Stimulated activated naive B cell treated with anti-CD40 and anti-IgM and Interleukin-4, amounts not matched to agents 10 μg/mL and 1 μg/mL and 100 μg/mL, for 72 hours (primary cell): ENCODE data around the gene UNC13C.

ENCODE experiments used
- ATAC-seq, 2 donors: fragments of 150-1000 bp; cut with Tn5 transposase; replicated peaks; 2 replicates each; pipeline ENCODE4 v1.10.0; 2021; ENCODE audit warnings: moderate library complexity in 1 of 2
- DNase-seq: peaks from one replicate; pipeline ENCODE4 v3.0.0; 2021
- H3K27ac Mint-ChIP-seq: one replicate; pipeline ENCODE4 v1.8.0; 2022; ENCODE audit warnings: mild to moderate bottlenecking, mixed read lengths
- H3K27me3 Mint-ChIP-seq, 2 donors: one replicate each; pipeline ENCODE4 v1.8.0; 2022; ENCODE audit warnings: mixed read lengths in 2 of 2
- H3K36me3 Mint-ChIP-seq, 2 donors: one replicate each; pipeline ENCODE4 v1.8.0; 2022; ENCODE audit warnings: mixed read lengths in 2 of 2, mild to moderate bottlenecking in 1 of 2
- H3K4me1 Mint-ChIP-seq, 2 donors: one replicate each; pipeline ENCODE4 v1.8.0; 2022; ENCODE audit warnings: mixed read lengths in 2 of 2, mild to moderate bottlenecking in 1 of 2
- H3K4me3 Mint-ChIP-seq, 2 donors: one replicate each; pipeline ENCODE4 v1.8.0; 2022; ENCODE audit warnings: mild to moderate bottlenecking in 2 of 2, mixed read lengths in 2 of 2, moderate library complexity in 1 of 2
- H3K9me3 Mint-ChIP-seq, 2 donors: one replicate each; pipeline ENCODE4 v1.8.0; 2022; ENCODE audit warnings: mixed read lengths in 2 of 2, mild to moderate bottlenecking in 1 of 2

Gene UNC13C

GRCh38 chr15:54045397-54045796 lies 67.2 kb downstream of the UNC13C start:
- Mint-ChIP-seq H3K9me3 (no peaks in the 10 kb centered on the region), H3K36me3 (no peaks in the 10 kb centered on the region), H3K27me3 (no peaks in the 10 kb centered on the region), H3K27ac (no peak overlapping the region), H3K4me1 (no peaks in the 10 kb centered on the region), H3K4me3 (no peak overlapping the region)
- DNase-seq (no peak), ATAC-seq (no peak)

DNA sequence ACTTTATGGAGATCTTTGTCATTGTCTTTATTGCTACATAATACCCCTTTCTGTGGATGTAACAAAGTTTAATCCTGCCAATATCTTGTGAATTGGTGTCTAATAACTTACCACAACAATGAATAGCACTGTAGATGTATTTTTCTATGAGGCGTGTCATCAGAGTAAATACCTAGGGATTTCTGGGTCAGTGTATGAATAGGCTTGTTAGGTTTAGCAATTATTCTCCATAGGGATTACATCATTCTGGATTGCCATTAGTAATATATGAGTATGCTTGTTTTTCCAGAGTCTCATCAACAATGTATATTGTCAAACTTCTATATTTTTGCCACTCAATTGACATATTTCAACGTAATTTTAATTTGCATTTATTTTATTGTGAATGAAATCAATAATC lies 67.9 kb downstream of the UNC13C start:
- H3K27ac Mint-ChIP-seq = no peak overlapping the region
- H3K4me3 Mint-ChIP-seq = no peak overlapping the region
- DNase-seq (no peak), ATAC-seq (no peak)
- H3K9me3 Mint-ChIP-seq = no peaks in the 10 kb centered on the region
- no peaks in the 10 kb centered on the region for H3K27me3 Mint-ChIP-seq
- no peaks in the 10 kb centered on the region for H3K4me1 Mint-ChIP-seq
- H3K36me3 Mint-ChIP-seq = no peaks in the 10 kb centered on the region

GRCh38 chr15:54064365-54064764 lies 86.1 kb downstream of the UNC13C start:
- DNase-seq = no peak
- Mint-ChIP-seq H3K4me3 (no peak overlapping the region), H3K27ac (no peak overlapping the region), H3K9me3 (peaks cover 0 to 5% of the 10 kb centered on the region in 2 donors), H3K4me1 (no peaks in the 10 kb centered on the region), H3K27me3 (no peaks in the 10 kb centered on the region), H3K36me3 (no peaks in the 10 kb centered on the region)
- ATAC-seq = no peak

DNA sequence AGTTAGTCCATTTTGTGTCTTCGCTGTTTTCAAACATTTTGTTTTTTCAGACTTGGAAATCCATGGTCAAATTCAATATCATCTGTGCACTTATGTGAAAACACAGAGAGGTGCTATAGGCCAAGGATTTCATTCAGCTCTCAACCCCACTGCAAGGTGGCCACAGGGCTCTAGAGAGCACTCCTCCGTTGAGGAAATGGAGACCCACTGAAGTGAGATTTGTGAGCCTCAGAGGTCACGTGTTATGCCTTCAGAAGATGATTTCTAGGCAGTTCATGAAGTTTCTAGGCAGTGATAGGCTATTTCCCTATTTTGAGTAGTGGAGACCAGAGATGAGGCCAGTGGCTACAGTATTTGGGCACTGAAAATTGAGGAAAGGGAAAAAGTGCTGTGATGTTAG lies 88.2 kb downstream of the UNC13C start:
- H3K27me3 Mint-ChIP-seq = no peaks in the 10 kb centered on the region
- H3K4me3 Mint-ChIP-seq = no peak overlapping the region

DNA sequence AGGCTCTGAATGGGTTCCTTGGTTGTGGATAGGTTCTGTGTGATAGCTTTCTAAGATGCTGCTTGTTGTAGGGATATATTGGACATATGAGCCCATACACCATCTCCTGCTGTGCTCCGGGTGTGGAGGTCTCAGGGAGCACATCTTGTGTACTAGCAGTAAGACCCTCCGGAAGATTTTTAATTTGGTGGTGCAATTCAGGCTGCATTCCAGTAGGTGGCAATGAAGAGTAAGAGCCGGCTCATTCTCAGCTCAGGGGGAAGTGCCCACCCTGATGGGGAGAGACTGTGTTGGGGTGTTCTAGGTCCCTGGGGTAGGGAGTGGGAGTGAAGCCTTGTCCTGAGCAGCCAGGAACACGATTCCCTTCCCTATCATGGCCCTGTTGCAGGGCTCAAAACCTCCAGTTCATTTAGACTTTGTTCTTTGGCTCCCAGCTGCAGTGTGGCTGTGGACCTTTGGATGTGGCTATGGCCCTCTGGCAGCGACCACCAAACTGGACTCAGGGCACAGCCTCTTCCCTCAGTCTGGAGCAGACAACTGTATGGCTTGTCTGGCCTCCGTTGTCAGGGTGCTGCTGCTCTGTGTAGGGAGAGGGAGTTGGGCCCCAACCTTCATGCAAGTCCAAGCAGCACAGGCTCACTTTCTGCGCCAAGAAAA lies 104.7 kb downstream of the UNC13C start:
- H3K27me3 Mint-ChIP-seq = peaks cover 10 to 30% of the 10 kb centered on the region in 2 donors
- H3K4me1 Mint-ChIP-seq = peaks cover 0 to 9% of the 10 kb centered on the region in 2 donors
- no peak overlapping the region for H3K27ac Mint-ChIP-seq
- H3K4me3 Mint-ChIP-seq = no peak overlapping the region
- no peaks in the 10 kb centered on the region for H3K36me3 Mint-ChIP-seq
- DNase-seq (peak; percentile 6), ATAC-seq (peak in 1 of 2 donors; percentile 49)
- no peaks in the 10 kb centered on the region for H3K9me3 Mint-ChIP-seq

More for the DNA sequence above, 88.2 kb downstream of the UNC13C start:
- DNase-seq (no peak), ATAC-seq (no peak)
- H3K4me1 Mint-ChIP-seq = no peaks in the 10 kb centered on the region
- no peaks in the 10 kb centered on the region for H3K36me3 Mint-ChIP-seq
- H3K9me3 Mint-ChIP-seq = peaks cover 0 to 4% of the 10 kb centered on the region in 2 donors
- no peak overlapping the region for H3K27ac Mint-ChIP-seq

DNA sequence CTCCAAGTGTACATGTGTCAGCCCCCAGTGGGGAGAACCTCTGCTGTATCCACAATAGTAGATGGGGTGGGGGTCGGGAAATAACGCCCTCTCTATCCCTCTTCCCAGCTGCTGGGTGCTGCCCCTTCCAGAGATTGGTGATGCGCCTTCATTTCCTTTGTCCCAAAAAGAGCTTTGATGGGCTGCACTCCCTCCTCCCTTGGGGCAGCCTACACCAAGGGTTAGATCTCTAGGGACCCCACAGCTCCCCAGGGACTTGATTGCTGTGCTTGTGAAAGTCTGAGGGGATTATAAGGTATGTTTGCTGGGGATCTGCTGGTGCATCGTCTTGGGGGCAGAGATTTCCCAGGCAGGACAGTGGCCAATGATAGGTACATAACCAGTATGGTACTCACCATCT lies 105.3 kb downstream of the UNC13C start:
- H3K9me3 Mint-ChIP-seq = no peaks in the 10 kb centered on the region
- H3K4me3 Mint-ChIP-seq = no peak overlapping the region
- H3K4me1 Mint-ChIP-seq = peaks cover 0 to 9% of the 10 kb centered on the region in 2 donors
- DNase-seq = no peak
- ATAC-seq = no peak
- H3K27ac Mint-ChIP-seq = no peak overlapping the region
- peaks cover 10 to 35% of the 10 kb centered on the region in 2 donors for H3K27me3 Mint-ChIP-seq
- no peaks in the 10 kb centered on the region for H3K36me3 Mint-ChIP-seq

GRCh38 chr15:54083991-54084390 lies 105.8 kb downstream of the UNC13C start:
- Mint-ChIP-seq H3K4me3 (no peak overlapping the region), H3K9me3 (no peaks in the 10 kb centered on the region), H3K27me3 (peaks cover 10 to 38% of the 10 kb centered on the region in 2 donors), H3K36me3 (no peaks in the 10 kb centered on the region), H3K4me1 (peaks cover 0 to 9% of the 10 kb centered on the region in 2 donors), H3K27ac (no peak overlapping the region)
- DNase-seq (no peak), ATAC-seq (no peak)

DNA sequence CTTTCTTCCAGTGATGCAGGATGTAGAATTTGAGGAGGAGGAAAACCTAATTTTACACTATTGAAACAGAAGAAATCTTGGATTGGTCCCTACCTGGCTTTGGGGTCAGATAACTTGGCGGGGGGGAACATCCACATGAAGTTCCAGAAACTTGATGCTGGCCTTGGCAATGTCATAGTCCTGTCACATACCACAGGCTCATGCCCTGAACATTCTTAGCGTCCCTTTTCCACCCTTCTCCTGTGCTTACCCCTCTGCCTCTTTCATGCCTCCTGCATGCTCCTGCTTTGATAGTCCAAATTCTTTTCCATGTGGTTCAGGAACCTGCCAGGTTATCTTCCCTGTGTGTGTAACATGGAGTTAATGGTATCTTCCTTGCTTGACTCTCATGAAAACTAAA lies 110.6 kb downstream of the UNC13C start:
- H3K9me3 Mint-ChIP-seq = no peaks in the 10 kb centered on the region
- H3K27me3 Mint-ChIP-seq = peaks cover 4 to 14% of the 10 kb centered on the region in 2 donors
- no peaks in the 10 kb centered on the region for H3K4me1 Mint-ChIP-seq
- ATAC-seq = no peak
- no peak overlapping the region for H3K4me3 Mint-ChIP-seq
- no peak overlapping the region for H3K27ac Mint-ChIP-seq
- no peaks in the 10 kb centered on the region for H3K36me3 Mint-ChIP-seq
- DNase-seq = no peak

DNA sequence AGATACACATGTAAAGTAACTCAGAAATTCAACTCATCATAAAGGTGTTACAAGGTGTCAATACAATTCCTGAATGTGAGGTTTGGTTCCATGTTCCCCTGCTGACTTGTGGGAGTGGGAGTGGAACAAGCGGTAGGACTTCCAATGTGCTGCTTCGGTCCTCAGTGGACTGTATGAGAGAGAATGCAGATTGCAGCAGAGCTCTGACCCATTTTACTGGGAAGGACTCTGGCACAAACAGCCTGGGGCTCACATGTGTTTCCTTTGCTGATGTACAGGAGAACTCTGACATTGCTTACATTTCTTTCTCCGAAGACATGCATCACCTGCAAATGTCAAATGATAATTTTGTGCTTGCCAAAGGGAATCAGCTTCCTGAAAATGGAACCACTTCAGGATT lies 111.5 kb downstream of the UNC13C start:
- peaks cover 0 to 8% of the 10 kb centered on the region in 2 donors for H3K27me3 Mint-ChIP-seq

DNA sequence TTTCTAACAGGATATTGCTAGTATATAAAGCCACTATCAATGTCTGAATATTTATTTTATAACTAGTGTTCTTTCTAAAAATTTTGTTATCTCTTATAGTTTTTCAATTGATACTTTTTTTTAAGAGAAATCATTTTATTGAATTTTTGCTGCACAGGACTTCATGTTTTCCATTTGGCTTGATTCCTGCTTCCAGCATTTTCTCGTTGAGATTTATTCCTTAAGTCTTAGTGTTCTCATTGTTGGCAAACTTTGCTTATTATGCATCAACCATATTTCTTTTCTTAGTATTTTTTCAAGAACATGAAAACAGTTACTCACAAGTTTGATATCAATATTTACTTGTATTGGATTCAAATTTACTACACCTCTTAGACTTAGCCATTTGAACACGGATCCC lies 113.4 kb downstream of the UNC13C start:
- no peaks in the 10 kb centered on the region for H3K36me3 Mint-ChIP-seq
- no peaks in the 10 kb centered on the region for H3K4me1 Mint-ChIP-seq
- H3K4me3 Mint-ChIP-seq = no peak overlapping the region
- DNase-seq (no peak), ATAC-seq (no peak)
- peaks cover 0 to 14% of the 10 kb centered on the region in 2 donors for H3K27me3 Mint-ChIP-seq
- H3K27ac Mint-ChIP-seq = no peak overlapping the region
- no peaks in the 10 kb centered on the region for H3K9me3 Mint-ChIP-seq

More for the DNA sequence above, 111.5 kb downstream of the UNC13C start:
- Mint-ChIP-seq H3K27ac (no peak overlapping the region), H3K4me3 (no peak overlapping the region), H3K36me3 (no peaks in the 10 kb centered on the region), H3K9me3 (no peaks in the 10 kb centered on the region), H3K4me1 (no peaks in the 10 kb centered on the region)
- DNase-seq (no peak), ATAC-seq (no peak)

DNA sequence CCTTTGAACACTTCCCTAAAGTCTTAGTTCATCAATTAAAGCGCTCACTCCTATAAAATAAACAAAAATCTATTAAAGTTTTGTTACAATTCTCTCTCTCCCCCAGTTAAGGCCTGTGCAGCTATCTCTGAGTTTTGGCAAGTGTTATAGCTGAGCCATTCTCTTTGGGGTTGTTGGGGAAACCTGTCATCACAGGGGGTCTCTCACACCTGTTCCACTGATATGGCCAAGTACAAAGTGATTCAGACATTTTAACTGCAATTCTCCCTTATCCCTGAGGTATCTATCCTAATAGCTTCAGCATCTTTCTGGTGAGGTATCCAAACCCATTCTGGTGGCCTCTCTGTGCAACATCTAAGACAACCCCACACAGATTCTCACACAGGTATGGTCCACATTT lies 116.4 kb downstream of the UNC13C start:
- no peaks in the 10 kb centered on the region for H3K36me3 Mint-ChIP-seq
- H3K9me3 Mint-ChIP-seq = no peaks in the 10 kb centered on the region

GRCh38 chr15:54097019-54097418 lies 118.8 kb downstream of the UNC13C start:
- DNase-seq (no peak), ATAC-seq (no peak)
- no peaks in the 10 kb centered on the region for H3K36me3 Mint-ChIP-seq
- no peaks in the 10 kb centered on the region for H3K4me1 Mint-ChIP-seq
- H3K27me3 Mint-ChIP-seq = peaks cover 0 to 6% of the 10 kb centered on the region in 2 donors
- no peak overlapping the region for H3K4me3 Mint-ChIP-seq
- no peaks in the 10 kb centered on the region for H3K9me3 Mint-ChIP-seq
- H3K27ac Mint-ChIP-seq = no peak overlapping the region

More for the DNA sequence above, 116.4 kb downstream of the UNC13C start:
- ATAC-seq (no peak), DNase-seq (no peak)
- no peak overlapping the region for H3K27ac Mint-ChIP-seq
- H3K4me1 Mint-ChIP-seq = no peaks in the 10 kb centered on the region
- peaks cover 0 to 6% of the 10 kb centered on the region in 2 donors for H3K27me3 Mint-ChIP-seq
- H3K4me3 Mint-ChIP-seq = no peak overlapping the region

DNA sequence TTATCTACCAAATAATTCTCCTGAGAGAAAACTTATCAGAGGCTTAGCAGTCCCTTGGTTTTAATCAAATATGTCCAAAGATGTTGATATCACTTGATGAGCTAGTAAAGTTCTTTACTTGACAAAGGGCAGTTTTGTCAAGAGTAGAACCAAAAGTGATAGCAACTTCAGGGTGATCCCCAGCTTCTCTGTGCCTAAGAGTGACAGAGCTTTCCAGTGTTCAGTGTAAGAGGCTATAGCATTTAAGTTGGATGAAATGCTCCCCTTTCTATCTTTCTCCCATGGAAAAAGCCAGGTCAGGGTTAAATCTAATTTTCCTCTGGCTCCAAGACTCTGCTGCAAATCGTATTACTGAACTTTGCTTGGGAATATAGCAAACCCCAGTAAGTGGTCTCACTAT lies 120.8 kb downstream of the UNC13C start:
- ATAC-seq (no peak), DNase-seq (no peak)
- Mint-ChIP-seq H3K36me3 (no peaks in the 10 kb centered on the region), H3K27ac (no peak overlapping the region), H3K9me3 (no peaks in the 10 kb centered on the region), H3K4me1 (no peaks in the 10 kb centered on the region), H3K27me3 (peaks cover 0 to 6% of the 10 kb centered on the region in 2 donors), H3K4me3 (no peak overlapping the region)

- DNase-seq (no peak), ATAC-seq (no peak)
- Mint-ChIP-seq H3K36me3 (no peaks in the 10 kb centered on the region), H3K4me1 (no peaks in the 10 kb centered on the region), H3K27me3 (no peaks in the 10 kb centered on the region), H3K4me3 (no peak overlapping the region), H3K9me3 (no peaks in the 10 kb centered on the region), H3K27ac (no peak overlapping the region)
These were observed 123.5 kb downstream of the UNC13C start for GRCh38 chr15:54101664-54102270.

DNA sequence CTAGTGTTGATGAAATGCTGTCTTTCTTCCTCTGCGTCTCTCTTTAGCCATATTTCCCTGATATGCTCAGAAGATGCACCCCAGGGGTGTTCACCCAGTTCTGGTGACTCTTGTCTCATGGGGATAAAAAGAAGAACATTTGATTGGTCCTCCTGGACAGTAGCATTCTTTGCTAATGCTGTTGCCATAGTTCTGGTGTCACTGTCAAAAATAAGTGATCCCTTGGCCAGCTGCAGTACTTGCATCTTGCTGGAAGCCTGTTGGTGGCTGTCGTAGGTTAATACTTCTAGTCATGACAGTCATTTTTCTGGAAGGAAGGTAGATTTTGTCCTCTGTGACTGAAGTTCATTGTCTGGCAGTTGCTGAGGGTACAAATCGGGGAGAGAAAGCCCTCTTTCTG lies 124.5 kb downstream of the UNC13C start:
- Mint-ChIP-seq H3K9me3 (no peaks in the 10 kb centered on the region), H3K4me1 (no peaks in the 10 kb centered on the region), H3K27me3 (no peaks in the 10 kb centered on the region), H3K27ac (no peak overlapping the region), H3K4me3 (no peak overlapping the region), H3K36me3 (no peaks in the 10 kb centered on the region)
- DNase-seq (no peak), ATAC-seq (no peak)
